IMR-90 (cell line): ENCODE results near the gene SCNM1. TPM values are rescaled to one million over a fixed set of nuclear protein-coding genes. Genes with fewer than 3 reads are reported as not detected.
A peak's percentile ranks its signal among the peaks of the same experiment; 100 is the strongest.

Experiments used
- ATAC-seq: fragments of 200-7000 bp; cut with Tn5 transposase; 2 replicates; pipeline ENCODE4 v1.9.1; 2020; ENCODE audit warnings: low read depth, mild to moderate bottlenecking, moderate library complexity
- BruUV-seq: library from RNA; stranded (reverse); fragments of 400-500 nt; replicated peaks from 2 replicates; lab custom pipeline; 2021; lab: Mats Ljungman, UMichigan
- CTCF ChIA-PET: fragments of 300-600 bp; formaldehyde crosslinking; extraction: SDS; loops from one replicate; lab custom pipeline; 2021; ENCODE audit warnings: antibody characterized with exemption; lab: Yijun Ruan, JAX
- POLR2A ChIA-PET: fragments of 300-600 bp; sonication (Branson Sonifier 250); formaldehyde crosslinking; loops from one replicate; lab custom pipeline; 2022; ENCODE audit warnings: antibody characterized with exemption; ENCODE audit not compliant: unreplicated experiment; lab: Charles Lee
- DNase-seq: peaks from one replicate; pipeline ENCODE4 v3.0.0; 2013
- H2AFZ ChIP-seq: replicated peaks from 2 replicates; pipeline ENCODE3; 2013; ENCODE audit warnings: low read length, mild to moderate bottlenecking; ENCODE audit not compliant: poor library complexity
- H2AK5ac ChIP-seq: 2 replicates; pipeline ENCODE4 v1.6.1; 2013; ENCODE audit warnings: low read depth, low read length, inconsistent platforms
- H2AK9ac ChIP-seq: replicated peaks from 2 replicates; pipeline ENCODE3; 2013; ENCODE audit warnings: mild to moderate bottlenecking, low read depth, low read length, moderate library complexity; ENCODE audit not compliant: poor library complexity
- H2BK120ac ChIP-seq: 2 replicates; pipeline ENCODE4 v1.6.1; 2013; ENCODE audit warnings: low read depth, low read length, inconsistent platforms
- H2BK15ac ChIP-seq: 3 replicates; pipeline ENCODE4 v1.6.1; 2013; ENCODE audit warnings: low read depth, low read length, inconsistent platforms
- H2BK20ac ChIP-seq: 2 replicates; pipeline ENCODE4 v1.6.1; 2013; ENCODE audit warnings: low read depth, mild to moderate bottlenecking, inconsistent platforms, low read length, moderate library complexity
- H2BK5ac ChIP-seq: 2 replicates; pipeline ENCODE4 v1.6.1; 2013; ENCODE audit warnings: mild to moderate bottlenecking, low read depth, low read length, inconsistent platforms; ENCODE audit not compliant: poor library complexity, severe bottlenecking
- H3K14ac ChIP-seq: replicated peaks from 2 replicates; pipeline ENCODE4 v1.6.1; 2013; ENCODE audit warnings: low read depth, low read length, inconsistent platforms
- H3K18ac ChIP-seq: 2 replicates; pipeline ENCODE4 v1.6.1; 2013; ENCODE audit warnings: low read depth, low read length, control low read depth
- H3K23ac ChIP-seq: 2 replicates; pipeline ENCODE4 v1.6.1; 2013; ENCODE audit warnings: low read depth, low read length, inconsistent platforms
- H3K27ac ChIP-seq: 2 replicates; pipeline ENCODE4 v1.5.1; 2013; ENCODE audit warnings: mild to moderate bottlenecking, control low read depth, low read length; ENCODE audit not compliant: insufficient read depth
- H3K27me3 ChIP-seq: 2 replicates; pipeline ENCODE4 v1.6.1; 2013; ENCODE audit warnings: low read length; ENCODE audit not compliant: control insufficient read depth, insufficient read depth
- H3K36me3 ChIP-seq: 2 replicates; pipeline ENCODE4 v1.6.1; 2013; ENCODE audit warnings: low read length, mixed read lengths; ENCODE audit not compliant: control insufficient read depth, insufficient read depth
- H3K4ac ChIP-seq: 2 replicates; pipeline ENCODE4 v1.6.1; 2013; ENCODE audit warnings: low read depth, low read length, inconsistent platforms
- H3K4me1 ChIP-seq: 2 replicates; pipeline ENCODE4 v1.6.1; 2013; ENCODE audit warnings: low read length, mixed read lengths; ENCODE audit not compliant: control insufficient read depth, insufficient read depth
- H3K4me2 ChIP-seq: 2 replicates; pipeline ENCODE4 v1.6.1; 2013; ENCODE audit warnings: low read depth, mild to moderate bottlenecking, control low read depth, low read length, moderate library complexity
- H3K4me3 ChIP-seq: 2 replicates; pipeline ENCODE4 v1.5.1; 2013; ENCODE audit warnings: low read depth, mild to moderate bottlenecking, control low read depth, low read length, moderate library complexity; ENCODE audit not compliant: insufficient read depth
- H3K56ac ChIP-seq: 2 replicates; pipeline ENCODE4 v1.6.1; 2013; ENCODE audit warnings: low read length, inconsistent platforms; ENCODE audit not compliant: insufficient read depth; ENCODE audit errors: extremely low read depth
- H3K79me1 ChIP-seq, 2 experiments: 2 replicates each; pipeline ENCODE4 v1.6.1; 2013; ENCODE audit warnings: low read length in 2 of 2, inconsistent platforms in 1 of 2, low read depth in 1 of 2
- H3K9ac ChIP-seq: 2 replicates; pipeline ENCODE4 v1.6.1; 2013; ENCODE audit warnings: low read depth, low read length, control low read depth
- H3K9me1 ChIP-seq: 2 replicates; pipeline ENCODE4 v1.6.1; 2013; ENCODE audit warnings: low read length, inconsistent platforms; ENCODE audit not compliant: insufficient read depth
- H3K9me3 ChIP-seq: 2 replicates; pipeline ENCODE4 v1.6.1; 2013; ENCODE audit warnings: low read length; ENCODE audit not compliant: control insufficient read depth, insufficient read depth
- H4K20me1 ChIP-seq: 2 replicates; pipeline ENCODE4 v1.6.1; 2013; ENCODE audit warnings: low read length, inconsistent platforms; ENCODE audit not compliant: insufficient read depth
- H4K5ac ChIP-seq: 2 replicates; pipeline ENCODE4 v1.6.1; 2013; ENCODE audit warnings: mild to moderate bottlenecking, low read depth, low read length, control low read depth
- H4K8ac ChIP-seq, 2 experiments: 2 replicates each; pipeline ENCODE4 v1.6.1; 2013; ENCODE audit warnings: low read depth in 2 of 2, low read length in 2 of 2, control low read depth in 1 of 2, inconsistent platforms in 1 of 2
- H4K91ac ChIP-seq: 2 replicates; pipeline ENCODE4 v1.6.1; 2013; ENCODE audit warnings: low read depth, low read length, inconsistent platforms; ENCODE audit not compliant: insufficient read depth
- BHLHE40 ChIP-seq: fragments of 150-350 bp; IDR thresholded peaks from 2 replicates; pipeline ENCODE4 v1.6.1; 2016; ENCODE audit warnings: mild to moderate bottlenecking, low read depth, low read length
- CEBPB ChIP-seq: IDR thresholded peaks from 2 replicates; pipeline ENCODE4 v1.6.1; 2012; ENCODE audit warnings: low read depth, low read length, improper control_type of control experiment
- CHD1 ChIP-seq: IDR thresholded peaks from 2 replicates; pipeline ENCODE4 v1.6.1; 2012; ENCODE audit warnings: low read depth, low read length, improper control_type of control experiment
- FOS ChIP-seq: fragments of 150-350 bp; IDR thresholded peaks from 2 replicates; pipeline ENCODE4 v1.6.1; 2016; ENCODE audit warnings: low read depth, low read length
- MAFK ChIP-seq: IDR thresholded peaks from 2 replicates; pipeline ENCODE4 v1.6.1; 2012; ENCODE audit warnings: low read depth, low read length, improper control_type of control experiment
- MAZ ChIP-seq: IDR thresholded peaks from 2 replicates; pipeline ENCODE4 v1.6.1; 2012; ENCODE audit warnings: low read depth, mild to moderate bottlenecking, low read length, improper control_type of control experiment, moderate library complexity, borderline replicate concordance
- MXI1 ChIP-seq: IDR thresholded peaks from 2 replicates; pipeline ENCODE4 v1.6.1; 2012; ENCODE audit warnings: low read depth, mild to moderate bottlenecking, low read length, moderate library complexity, borderline replicate concordance
- NFE2L2 ChIP-seq: fragments of 150-350 bp; IDR thresholded peaks from 2 replicates; pipeline ENCODE4 v1.6.1; 2016; ENCODE audit warnings: low read depth, mild to moderate bottlenecking, low read length
- POLR2A ChIP-seq: IDR thresholded peaks from 2 replicates; pipeline ENCODE4 v1.6.1; 2012; ENCODE audit warnings: mild to moderate bottlenecking, low read depth, low read length
- RAD21 ChIP-seq: IDR thresholded peaks from 2 replicates; pipeline ENCODE4 v1.6.1; 2012; ENCODE audit warnings: low read length, improper control_type of control experiment
- RCOR1 ChIP-seq: IDR thresholded peaks from 2 replicates; pipeline ENCODE4 v1.6.1; 2012; ENCODE audit warnings: mild to moderate bottlenecking, low read length, improper control_type of control experiment; ENCODE audit not compliant: insufficient replicate concordance
- RFX5 ChIP-seq: IDR thresholded peaks from 2 replicates; pipeline ENCODE4 v1.8.0; 2012; ENCODE audit warnings: low read depth, mild to moderate bottlenecking, low read length, moderate library complexity
- SMC3 ChIP-seq: fragments of 150-350 bp; IDR thresholded peaks from 2 replicates; pipeline ENCODE4 v1.6.1; 2016; ENCODE audit warnings: low read depth, mild to moderate bottlenecking, antibody characterized with exemption, low read length, moderate library complexity
- WGBS, 2 experiments: methylation state at CpG; one replicate each; pipeline versions ENCODE4 v1.1.5 to v1.1.7; 2013; ENCODE audit warnings: missing lambda C conversion rate in 2 of 2; ENCODE audit not compliant: insufficient read length in 1 of 2; ENCODE audit errors: extremely low coverage in 2 of 2; 5-methylcytosine and 5-hydroxymethylcytosine counted together
- dilution Hi-C: fragments of 300-500 bp; cut with HindIII; formaldehyde crosslinking; loops from one replicate; pipeline ENCODE4 v1.14.3; 2018; ENCODE audit warnings: low sequenced_read_pairs; ENCODE audit not compliant: unreplicated experiment
- in situ Hi-C: fragments of 300-500 bp; cut with MboI; formaldehyde crosslinking; loops from 3 replicates; pipeline ENCODE4 v1.14.3; 2019; ENCODE audit warnings: low sequenced_read_pairs, inconsistent platforms, mixed read lengths
- intact Hi-C: fragments of 100-400 bp; cut with micrococcal nuclease; formaldehyde crosslinking; loops from 2 replicates; pipeline ENCODE4 v1.10.0; 2022
- polyA plus RNA-seq, 3 experiments: library from polyadenylated mRNA; depleted of rRNA; stranded (reverse); fragments of >200 nt; gene quantifications; 2 replicates each; pipeline ENCODE4 v1.2.3, GENCODE V29; 2012; ENCODE audit warnings: low replicate concordance in 1 of 3
- total RNA-seq: library from RNA; depleted of rRNA; stranded (reverse); fragments of >200 nt; gene quantifications from 2 replicates; pipeline ENCODE4 v1.2.3, GENCODE V29; 2012
- TF ChIP-seq, protein P1 (sequence below): fragments of 150-350 bp; IDR thresholded peaks from 2 replicates; pipeline ENCODE4 v1.6.1; 2017; ENCODE audit warnings: mild to moderate bottlenecking, antibody characterized with exemption, low read length, low read depth
- TF ChIP-seq, protein P2 (sequence below): conservative IDR thresholded peaks from 2 replicates; pipeline ENCODE4 v1.5.1; 2012; ENCODE audit warnings: mild to moderate bottlenecking, low read depth, low read length, improper control_type of control experiment
- TF ChIP-seq, protein P3 (sequence below): fragments of 150-350 bp; IDR thresholded peaks from 2 replicates; pipeline ENCODE4 v1.6.1; 2016; ENCODE audit warnings: low read depth, mild to moderate bottlenecking, low read length, moderate library complexity, borderline replicate concordance

The SCNM1 gene
- total and polyA plus RNA-seq, 2 of the 4 experiments (the other 2 are of a cell fraction): 27.4 to 33.2 TPM

DNA sequence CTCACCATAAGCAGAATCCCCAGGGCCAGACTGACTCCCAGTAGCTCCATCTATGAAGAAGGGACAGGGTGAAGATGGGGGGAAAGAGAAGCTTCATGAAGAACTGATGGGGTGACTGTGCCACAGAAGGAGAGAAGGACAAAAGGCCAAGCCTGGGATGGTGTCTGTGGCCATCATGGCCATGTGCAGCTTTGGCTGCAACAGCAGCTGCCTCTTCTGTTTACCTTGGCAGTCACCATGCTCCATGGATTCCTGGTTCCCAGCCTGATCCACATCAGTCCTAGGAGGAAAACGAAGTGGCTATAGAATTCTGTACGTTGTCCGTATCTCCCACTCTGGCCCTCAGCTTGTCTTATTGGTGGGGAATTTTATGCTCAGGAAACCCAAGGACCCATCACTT, 31.5 kb upstream of the SCNM1 start:
- ATAC-seq (no peak), DNase-seq (no peak)
- peak overlapping the region; percentile 38 for H2AK9ac ChIP-seq
- no peak overlapping the region for H3K4me2 ChIP-seq
- no peaks in the 10 kb centered on the region for H3K9me1 ChIP-seq
- ChIA-PET CTCF (no interaction called here), POLR2A (no interaction called here)
- in situ Hi-C loops (no loop called here), intact Hi-C loops (no loop called here), dilution Hi-C loops (no loop called here)
- no peak overlapping the region for H2BK5ac ChIP-seq
- no peak overlapping the region for H2BK20ac ChIP-seq
- H2AFZ ChIP-seq: no peak overlapping the region
- H3K23ac ChIP-seq: no peak overlapping the region
- no peak overlapping the region for H2AK5ac ChIP-seq
- H3K56ac ChIP-seq: no peak overlapping the region
- no peak overlapping the region for H4K8ac ChIP-seq
- H3K4ac ChIP-seq: no peak overlapping the region
- H3K4me3 ChIP-seq: no peak overlapping the region
- no peaks in the 10 kb centered on the region for H3K79me1 ChIP-seq
- no peak overlapping the region for H3K27ac ChIP-seq
- peaks cover 9% of the 10 kb centered on the region; the same call in 1 of the 2 replicates for H3K36me3 ChIP-seq
- no peak overlapping the region for H3K18ac ChIP-seq
- H3K9me3 ChIP-seq: no peaks in the 10 kb centered on the region
- H4K5ac ChIP-seq: no peak overlapping the region
- no peak overlapping the region for H3K9ac ChIP-seq
- no peak for TF ChIP-seq CHD1
- no peak for TF ChIP-seq MAZ
- TF ChIP-seq BHLHE40: no peak
- no peak for TF ChIP-seq CEBPB
- no peak for TF ChIP-seq POLR2A
- no peak for TF ChIP-seq RCOR1
- TF ChIP-seq RAD21: no peak
- no peak for TF ChIP-seq SMC3
- no peak for TF ChIP-seq NFE2L2
- no peak for TF ChIP-seq MAFK
- no peak for TF ChIP-seq MXI1
- TF ChIP-seq, protein P1, sequence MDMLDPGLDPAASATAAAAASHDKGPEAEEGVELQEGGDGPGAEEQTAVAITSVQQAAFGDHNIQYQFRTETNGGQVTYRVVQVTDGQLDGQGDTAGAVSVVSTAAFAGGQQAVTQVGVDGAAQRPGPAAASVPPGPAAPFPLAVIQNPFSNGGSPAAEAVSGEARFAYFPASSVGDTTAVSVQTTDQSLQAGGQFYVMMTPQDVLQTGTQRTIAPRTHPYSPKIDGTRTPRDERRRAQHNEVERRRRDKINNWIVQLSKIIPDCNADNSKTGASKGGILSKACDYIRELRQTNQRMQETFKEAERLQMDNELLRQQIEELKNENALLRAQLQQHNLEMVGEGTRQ: no peak
- TF ChIP-seq, protein P2, sequence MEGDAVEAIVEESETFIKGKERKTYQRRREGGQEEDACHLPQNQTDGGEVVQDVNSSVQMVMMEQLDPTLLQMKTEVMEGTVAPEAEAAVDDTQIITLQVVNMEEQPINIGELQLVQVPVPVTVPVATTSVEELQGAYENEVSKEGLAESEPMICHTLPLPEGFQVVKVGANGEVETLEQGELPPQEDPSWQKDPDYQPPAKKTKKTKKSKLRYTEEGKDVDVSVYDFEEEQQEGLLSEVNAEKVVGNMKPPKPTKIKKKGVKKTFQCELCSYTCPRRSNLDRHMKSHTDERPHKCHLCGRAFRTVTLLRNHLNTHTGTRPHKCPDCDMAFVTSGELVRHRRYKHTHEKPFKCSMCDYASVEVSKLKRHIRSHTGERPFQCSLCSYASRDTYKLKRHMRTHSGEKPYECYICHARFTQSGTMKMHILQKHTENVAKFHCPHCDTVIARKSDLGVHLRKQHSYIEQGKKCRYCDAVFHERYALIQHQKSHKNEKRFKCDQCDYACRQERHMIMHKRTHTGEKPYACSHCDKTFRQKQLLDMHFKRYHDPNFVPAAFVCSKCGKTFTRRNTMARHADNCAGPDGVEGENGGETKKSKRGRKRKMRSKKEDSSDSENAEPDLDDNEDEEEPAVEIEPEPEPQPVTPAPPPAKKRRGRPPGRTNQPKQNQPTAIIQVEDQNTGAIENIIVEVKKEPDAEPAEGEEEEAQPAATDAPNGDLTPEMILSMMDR: no peak
- TF ChIP-seq, protein P3, sequence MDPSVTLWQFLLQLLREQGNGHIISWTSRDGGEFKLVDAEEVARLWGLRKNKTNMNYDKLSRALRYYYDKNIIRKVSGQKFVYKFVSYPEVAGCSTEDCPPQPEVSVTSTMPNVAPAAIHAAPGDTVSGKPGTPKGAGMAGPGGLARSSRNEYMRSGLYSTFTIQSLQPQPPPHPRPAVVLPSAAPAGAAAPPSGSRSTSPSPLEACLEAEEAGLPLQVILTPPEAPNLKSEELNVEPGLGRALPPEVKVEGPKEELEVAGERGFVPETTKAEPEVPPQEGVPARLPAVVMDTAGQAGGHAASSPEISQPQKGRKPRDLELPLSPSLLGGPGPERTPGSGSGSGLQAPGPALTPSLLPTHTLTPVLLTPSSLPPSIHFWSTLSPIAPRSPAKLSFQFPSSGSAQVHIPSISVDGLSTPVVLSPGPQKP: no peak
- TF ChIP-seq RFX5: no peak
- TF ChIP-seq FOS: no peak
- no peak overlapping the region for H4K91ac ChIP-seq
- peaks cover 9% of the 10 kb centered on the region for H3K27me3 ChIP-seq
- H2BK15ac ChIP-seq: no peak overlapping the region
- H3K14ac ChIP-seq: no peak overlapping the region
- no peaks in the 10 kb centered on the region for H4K20me1 ChIP-seq
- BruUV-seq: no TSS peak
- H3K4me1 ChIP-seq: no peaks in the 10 kb centered on the region
- WGBS, 2 experiments: no CpG with 5 or more reads among the region's 3 CpGs
- H2BK120ac ChIP-seq: no peak overlapping the region
